ENCODE measurements around the gene TAX1BP1. TPM values are rescaled to one million over a fixed set of nuclear protein-coding genes. Genes with fewer than 3 reads are reported as not detected.

The TAX1BP1 gene
- total and polyA plus RNA-seq, 8 donors: 81.0 to 107 (median 96.2) TPM

DNA sequence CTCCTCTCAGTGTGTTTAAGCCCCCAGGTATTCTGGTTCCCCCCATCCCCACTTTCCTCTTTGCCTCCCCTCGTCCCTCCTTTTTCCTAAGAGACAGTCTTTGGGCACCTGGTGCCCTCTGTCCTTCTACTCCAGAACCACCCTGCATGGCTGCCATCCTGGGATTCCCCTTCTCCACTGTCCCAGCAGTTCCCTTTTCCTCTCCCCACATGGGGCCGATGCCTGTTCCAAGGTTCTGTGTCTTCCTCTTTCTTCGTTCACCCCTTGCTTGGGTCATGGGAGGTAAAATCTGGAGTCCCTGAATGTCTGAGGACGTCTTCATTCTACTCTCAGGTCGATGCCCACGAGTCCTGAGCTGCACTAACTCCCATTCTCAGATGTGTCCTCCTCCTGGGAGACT, 120.8 kb downstream of the TAX1BP1 start:
- H3K36me3 ChIP-seq: peaks cover 0 to 6% of the 10 kb centered on the region in 2 donors
- H3K4me1 ChIP-seq: no peaks in the 10 kb centered on the region
- peaks cover 0 to 2% of the 10 kb centered on the region in 2 donors for H3K9me3 ChIP-seq
- intact Hi-C loops (cut with DNase I): no loop called here
- TF ChIP-seq, protein P1, sequence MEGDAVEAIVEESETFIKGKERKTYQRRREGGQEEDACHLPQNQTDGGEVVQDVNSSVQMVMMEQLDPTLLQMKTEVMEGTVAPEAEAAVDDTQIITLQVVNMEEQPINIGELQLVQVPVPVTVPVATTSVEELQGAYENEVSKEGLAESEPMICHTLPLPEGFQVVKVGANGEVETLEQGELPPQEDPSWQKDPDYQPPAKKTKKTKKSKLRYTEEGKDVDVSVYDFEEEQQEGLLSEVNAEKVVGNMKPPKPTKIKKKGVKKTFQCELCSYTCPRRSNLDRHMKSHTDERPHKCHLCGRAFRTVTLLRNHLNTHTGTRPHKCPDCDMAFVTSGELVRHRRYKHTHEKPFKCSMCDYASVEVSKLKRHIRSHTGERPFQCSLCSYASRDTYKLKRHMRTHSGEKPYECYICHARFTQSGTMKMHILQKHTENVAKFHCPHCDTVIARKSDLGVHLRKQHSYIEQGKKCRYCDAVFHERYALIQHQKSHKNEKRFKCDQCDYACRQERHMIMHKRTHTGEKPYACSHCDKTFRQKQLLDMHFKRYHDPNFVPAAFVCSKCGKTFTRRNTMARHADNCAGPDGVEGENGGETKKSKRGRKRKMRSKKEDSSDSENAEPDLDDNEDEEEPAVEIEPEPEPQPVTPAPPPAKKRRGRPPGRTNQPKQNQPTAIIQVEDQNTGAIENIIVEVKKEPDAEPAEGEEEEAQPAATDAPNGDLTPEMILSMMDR (IDR thresholded peaks at IDR 0.05): no peak
- H3K4me3 ChIP-seq: no peak overlapping the region
- no peaks in the 10 kb centered on the region for H3K27me3 ChIP-seq
- DNase-seq (no peak), ATAC-seq (no peak)
- no peak overlapping the region for H3K27ac ChIP-seq

DNA sequence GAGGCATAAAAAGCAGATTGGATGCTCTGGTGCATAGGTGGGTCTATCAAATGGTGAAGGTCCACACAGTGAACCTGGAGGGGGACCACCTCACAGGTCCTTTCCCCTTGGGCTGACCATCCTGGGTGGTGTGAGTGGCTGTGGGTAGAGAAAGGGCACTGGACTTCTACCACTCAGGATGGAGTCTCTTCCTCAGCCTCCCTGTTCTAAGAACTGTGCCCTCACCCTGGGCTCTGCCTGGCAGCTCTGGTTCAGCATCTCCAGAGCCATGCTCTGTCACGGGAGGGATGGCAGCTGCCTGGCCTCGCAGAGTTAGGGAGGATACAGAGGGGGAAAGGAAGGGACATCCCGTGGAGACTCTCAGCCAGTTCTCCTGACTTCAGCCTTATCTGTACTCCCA, 121.8 kb downstream of the TAX1BP1 start:
- no peak for ATAC-seq
- intact Hi-C loops (cut with DNase I): no loop called here
- peaks cover 0 to 6% of the 10 kb centered on the region in 2 donors for H3K36me3 ChIP-seq
- H3K9me3 ChIP-seq: peaks cover 0 to 1% of the 10 kb centered on the region in 2 donors
- H3K4me3 ChIP-seq: no peak overlapping the region
- H3K27me3 ChIP-seq: no peaks in the 10 kb centered on the region
- TF ChIP-seq, protein P1 (IDR thresholded peaks at IDR 0.05): no peak
- no peaks in the 10 kb centered on the region for H3K4me1 ChIP-seq
- no peak overlapping the region for H3K27ac ChIP-seq
- no peak for DNase-seq

DNA sequence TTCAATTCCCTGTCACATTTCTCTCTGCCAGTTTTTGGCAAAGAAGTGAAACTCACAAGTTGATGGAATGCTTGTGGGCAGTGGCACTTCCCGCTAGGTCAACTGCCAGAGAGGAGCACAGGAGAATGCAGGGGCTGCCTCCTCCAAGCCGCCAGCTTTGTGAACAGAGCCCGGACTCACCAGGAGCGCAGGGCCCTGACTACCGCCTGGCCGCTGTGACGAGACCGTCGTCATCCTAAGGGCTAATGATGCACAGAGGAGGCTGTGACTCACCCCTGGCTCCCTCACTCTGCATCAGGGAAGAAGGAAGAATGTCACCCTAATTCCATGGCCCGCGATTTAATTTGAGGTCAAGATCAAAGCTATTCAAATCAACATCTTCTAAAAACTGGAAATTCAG, 123.9 kb downstream of the TAX1BP1 start:
- Histone ChIP-seq H3K27ac (no peak overlapping the region), H3K36me3 (peaks cover 0 to 6% of the 10 kb centered on the region in 2 donors), H3K4me3 (no peak overlapping the region), H3K27me3 (no peaks in the 10 kb centered on the region), H3K9me3 (no peaks in the 10 kb centered on the region), H3K4me1 (no peaks in the 10 kb centered on the region)
- DNase-seq (no peak), ATAC-seq (no peak)
- intact Hi-C loops (cut with DNase I): no loop called here
- TF ChIP-seq, protein P1 (IDR thresholded peaks at IDR 0.05): no peak

- TF ChIP-seq, protein P1 (IDR thresholded peaks at IDR 0.05): no peak
- ATAC-seq (no peak), DNase-seq (no peak)
- Histone ChIP-seq H3K36me3 (peaks cover 0 to 6% of the 10 kb centered on the region in 2 donors), H3K9me3 (no peaks in the 10 kb centered on the region), H3K4me3 (no peak overlapping the region), H3K27me3 (no peaks in the 10 kb centered on the region), H3K27ac (no peak overlapping the region), H3K4me1 (no peaks in the 10 kb centered on the region)
- intact Hi-C loops (cut with DNase I): no loop called here
These were observed 126.3 kb downstream of the TAX1BP1 start for GRCh38 chr7:27866256-27866655.

- no peaks in the 10 kb centered on the region for H3K27me3 ChIP-seq
- intact Hi-C loops (cut with DNase I): no loop called here
- H3K27ac ChIP-seq: no peak overlapping the region
- DNase-seq: peak in 1 of 4 donors; percentile 39
- TF ChIP-seq, protein P1 (IDR thresholded peaks at IDR 0.05): no peak
- ATAC-seq: no peak
- H3K4me3 ChIP-seq: no peak overlapping the region
- no peaks in the 10 kb centered on the region for H3K9me3 ChIP-seq
- H3K4me1 ChIP-seq: no peaks in the 10 kb centered on the region
- peaks cover 0 to 6% of the 10 kb centered on the region in 2 donors for H3K36me3 ChIP-seq
These were observed 127.1 kb downstream of the TAX1BP1 start for GRCh38 chr7:27866828-27867672.
